SK-N-SH (cell line): ENCODE measurements around the gene SNTG2. TPM values are rescaled to one million over a fixed set of nuclear protein-coding genes. Genes with fewer than 3 reads are reported as not detected.

Experiments used
- CTCF ChIA-PET: fragments of 300-600, 350-600 bp; formaldehyde crosslinking; extraction: SDS; loops from one replicate; lab custom pipeline; 2021; lab: Yijun Ruan, JAX
- POLR2A ChIA-PET: fragments of 350-600 bp; sonication (Branson Sonifier 250); formaldehyde crosslinking; extraction: SDS; loops from one replicate; lab custom pipeline; 2020; ENCODE audit warnings: antibody characterized with exemption, inconsistent platforms; lab: Yijun Ruan, JAX
- DNase-seq: peaks from one replicate; pipeline ENCODE4 v3.0.0; 2012
- H2AFZ ChIP-seq: fragments of 200-600 bp; sonication (generic); 2 replicates; pipeline ENCODE4 v1.8.1; 2016; ENCODE audit warnings: antibody characterized with exemption, mild to moderate bottlenecking, low read depth
- H3F3A ChIP-seq: fragments of 200-600 bp; sonication (generic); replicated peaks from 2 replicates; pipeline ENCODE3; 2016; ENCODE audit warnings: antibody characterized with exemption, mild to moderate bottlenecking; ENCODE audit not compliant: insufficient read depth
- H3K27ac ChIP-seq, 2 experiments: fragments of 200-500 bp in 1 of 2; fragments of 200-600 bp in 1 of 2; sonication (Bioruptor generic) in 1 of 2; sonication (generic), shearing (Covaris generic) in 1 of 2; 2 replicates each; pipeline versions ENCODE4 v1.5.1 to v1.6.1; 2014 to 2016; ENCODE audit warnings: low read depth in 2 of 2, inconsistent platforms in 1 of 2, low read length in 1 of 2, mild to moderate bottlenecking in 1 of 2, mixed read lengths in 1 of 2
- H3K27me3 ChIP-seq: fragments of 200-600 bp; sonication (generic), shearing (Covaris generic); 2 replicates; pipeline ENCODE4 v1.6.1; 2016; ENCODE audit warnings: mixed run types; ENCODE audit not compliant: insufficient read depth
- H3K36me3 ChIP-seq, 2 experiments: fragments of 200-500 bp in 1 of 2; fragments of 200-600 bp in 1 of 2; sonication (Bioruptor generic) in 1 of 2; sonication (generic) in 1 of 2; replicated peaks in 1 of 2; 2 replicates each; pipeline versions ENCODE3 to v1.5.1; 2014 to 2016; ENCODE audit warnings: low read length in 1 of 2, mild to moderate bottlenecking in 1 of 2; ENCODE audit not compliant: insufficient read depth in 2 of 2, control insufficient read depth in 1 of 2
- H3K4me1 ChIP-seq, 2 experiments: fragments of 200-500 bp in 1 of 2; fragments of 200-600 bp in 1 of 2; sonication (Bioruptor generic) in 1 of 2; sonication (generic), shearing (Covaris generic) in 1 of 2; 2 replicates each; pipeline versions ENCODE4 v1.5.1 to v1.6.1; 2014 to 2016; ENCODE audit warnings: low read depth in 1 of 2, low read length in 1 of 2, mixed run types in 1 of 2; ENCODE audit not compliant: insufficient read depth in 2 of 2, control insufficient read depth in 1 of 2
- H3K4me2 ChIP-seq: fragments of 200-600 bp; sonication (generic), shearing (Covaris generic); 2 replicates; pipeline ENCODE4 v1.6.1; 2017; ENCODE audit warnings: mixed run types
- H3K4me3 ChIP-seq, 2 experiments: fragments of 200-500 bp in 1 of 2; fragments of 200-600 bp in 1 of 2; sonication (Bioruptor generic) in 1 of 2; sonication (generic), shearing (Covaris generic) in 1 of 2; 2 replicates each; pipeline versions ENCODE4 v1.5.1 to v1.8.1; 2014 to 2016; ENCODE audit warnings: low read depth in 2 of 2, inconsistent platforms in 1 of 2, low read length in 1 of 2, mild to moderate bottlenecking in 1 of 2, mixed read lengths in 1 of 2, moderate library complexity in 1 of 2
- H3K79me2 ChIP-seq: fragments of 200-600 bp; sonication (generic); 2 replicates; pipeline ENCODE4 v1.8.1; 2017; ENCODE audit warnings: mild to moderate bottlenecking; ENCODE audit not compliant: insufficient read depth
- H3K9ac ChIP-seq: fragments of 200-600 bp; sonication (generic); 2 replicates; pipeline ENCODE4 v1.6.1; 2017; ENCODE audit warnings: mixed run types
- H3K9me2 ChIP-seq: fragments of 200-600 bp; sonication (generic); 2 replicates; pipeline ENCODE4 v1.6.1; 2017; ENCODE audit warnings: mixed run types
- H3K9me3 ChIP-seq: fragments of 200-600 bp; sonication (generic); 2 replicates; pipeline ENCODE4 v1.6.1; 2017; ENCODE audit warnings: mixed run types, mild to moderate bottlenecking, moderate library complexity
- H4K20me1 ChIP-seq: fragments of 200-600 bp; sonication (generic); 2 replicates; pipeline ENCODE4 v1.6.1; 2017; ENCODE audit warnings: mild to moderate bottlenecking, mixed run types; ENCODE audit not compliant: insufficient read depth
- JUND ChIP-seq: IDR thresholded peaks from 2 replicates; pipeline ENCODE4 v1.4.0; 2012
- MEF2A ChIP-seq: IDR thresholded peaks from 2 replicates; pipeline ENCODE4 v1.4.0; 2012; ENCODE audit warnings: low read depth, borderline replicate concordance
- MXI1 ChIP-seq: IDR thresholded peaks from 2 replicates; pipeline ENCODE4 v1.6.1; 2012; ENCODE audit warnings: mild to moderate bottlenecking, low read depth, low read length, improper control_type of control experiment
- NFIC ChIP-seq: IDR thresholded peaks from 2 replicates; pipeline ENCODE4 v1.4.0; 2012; ENCODE audit warnings: borderline replicate concordance
- RFX5 ChIP-seq: IDR thresholded peaks from 2 replicates; pipeline ENCODE4 v1.6.1; 2012; ENCODE audit warnings: mild to moderate bottlenecking, improper control_type of control experiment, low read length
- SIN3A ChIP-seq: IDR thresholded peaks from 2 replicates; pipeline ENCODE4 v1.6.1; 2012; ENCODE audit warnings: low read depth, mild to moderate bottlenecking, low read length, moderate library complexity, borderline replicate concordance
- TEAD4 ChIP-seq: IDR thresholded peaks from 2 replicates; pipeline ENCODE4 v1.4.0; 2012; ENCODE audit warnings: mild to moderate bottlenecking, borderline replicate concordance; ENCODE audit not compliant: insufficient read depth
- ZBTB33 ChIP-seq: IDR thresholded peaks from 2 replicates; pipeline ENCODE4 v1.4.0; 2012; ENCODE audit warnings: low read depth, borderline replicate concordance
- WGBS: methylation state at CpG from one replicate; pipeline ENCODE4 v1.1.6; 2017; ENCODE audit warnings: low lambda C conversion rate; 5-methylcytosine and 5-hydroxymethylcytosine counted together
- polyA plus RNA-seq, 3 experiments: library from polyadenylated mRNA; depleted of rRNA; stranded (reverse); fragments of >200 nt; gene quantifications; 2 replicates each; pipeline ENCODE4 v1.2.3, GENCODE V29; 2012
- TF ChIP-seq, protein P1 (sequence below): IDR thresholded peaks from 2 replicates; pipeline ENCODE4; 2012
- TF ChIP-seq, protein P2 (sequence below): fragments of 150-350 bp; IDR thresholded peaks from 2 replicates; pipeline ENCODE4 v1.6.1; 2017; ENCODE audit warnings: antibody characterized with exemption, low read length, low read depth, borderline replicate concordance
- TF ChIP-seq, protein P3 (sequence below): IDR thresholded peaks from 2 replicates; pipeline ENCODE4 v1.4.0; 2012; ENCODE audit warnings: low read depth
- TF ChIP-seq, protein P4 (sequence below): fragments of 200-600 bp; sonication (generic); IDR thresholded peaks from 2 replicates; pipeline ENCODE4 v1.6.1; 2017; ENCODE audit warnings: antibody characterized with exemption, mild to moderate bottlenecking, moderate library complexity

SNTG2 gene
- polyA plus RNA-seq, 1 of the 3 experiments (the other 2 are of a cell fraction) = not detected

DNA sequence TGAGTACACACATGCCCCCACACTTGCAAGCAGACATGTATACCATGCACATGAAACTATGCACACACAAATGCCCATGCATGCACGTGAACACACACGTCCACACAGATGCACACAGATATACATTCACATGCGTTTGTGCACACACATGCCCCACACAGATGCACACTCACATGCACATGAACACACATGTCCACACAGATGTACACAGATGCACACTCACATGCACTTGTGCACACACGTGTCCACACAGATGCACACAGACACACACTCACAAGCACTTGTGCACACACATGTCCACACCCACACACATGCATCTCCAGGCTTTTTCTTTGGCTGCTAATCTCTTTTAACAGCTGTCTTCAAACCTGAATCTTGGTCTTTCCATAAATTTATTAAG lies 31.1 kb downstream of the SNTG2 start:
- Histone ChIP-seq H3K9me3 (0 out of 2 replicates have a peak, but pooled peaks cover 4% of the 10 kb centered on the region), H3K27ac (no peak overlapping the region), H2AFZ (no peak overlapping the region), H3K27me3 (no peaks in the 10 kb centered on the region), H3K9ac (no peak overlapping the region), H3K4me3 (no peak overlapping the region), H3K9me2 (no peaks in the 10 kb centered on the region), H3F3A (no peaks in the 10 kb centered on the region), H3K4me1 (no peaks in the 10 kb centered on the region)
- WGBS = 29% methylated on average over 4 of the region's 4 CpGs
- ChIA-PET CTCF (interaction anchor here (1.4 kb wide), 1 partner anchor 27 kb away, joined by 3 read pairs; no protein-coding TSS in a partner anchor), POLR2A (no interaction called here)
- TF ChIP-seq, protein P1, sequence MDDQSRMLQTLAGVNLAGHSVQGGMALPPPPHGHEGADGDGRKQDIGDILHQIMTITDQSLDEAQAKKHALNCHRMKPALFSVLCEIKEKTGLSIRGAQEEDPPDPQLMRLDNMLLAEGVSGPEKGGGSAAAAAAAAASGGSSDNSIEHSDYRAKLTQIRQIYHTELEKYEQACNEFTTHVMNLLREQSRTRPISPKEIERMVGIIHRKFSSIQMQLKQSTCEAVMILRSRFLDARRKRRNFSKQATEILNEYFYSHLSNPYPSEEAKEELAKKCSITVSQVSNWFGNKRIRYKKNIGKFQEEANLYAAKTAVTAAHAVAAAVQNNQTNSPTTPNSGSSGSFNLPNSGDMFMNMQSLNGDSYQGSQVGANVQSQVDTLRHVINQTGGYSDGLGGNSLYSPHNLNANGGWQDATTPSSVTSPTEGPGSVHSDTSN = no peak
- TF ChIP-seq, protein P2, sequence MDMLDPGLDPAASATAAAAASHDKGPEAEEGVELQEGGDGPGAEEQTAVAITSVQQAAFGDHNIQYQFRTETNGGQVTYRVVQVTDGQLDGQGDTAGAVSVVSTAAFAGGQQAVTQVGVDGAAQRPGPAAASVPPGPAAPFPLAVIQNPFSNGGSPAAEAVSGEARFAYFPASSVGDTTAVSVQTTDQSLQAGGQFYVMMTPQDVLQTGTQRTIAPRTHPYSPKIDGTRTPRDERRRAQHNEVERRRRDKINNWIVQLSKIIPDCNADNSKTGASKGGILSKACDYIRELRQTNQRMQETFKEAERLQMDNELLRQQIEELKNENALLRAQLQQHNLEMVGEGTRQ = no peak
- TF ChIP-seq TEAD4 = no peak
- TF ChIP-seq MXI1 = no peak
- TF ChIP-seq ZBTB33 = no peak
- TF ChIP-seq, protein P3, sequence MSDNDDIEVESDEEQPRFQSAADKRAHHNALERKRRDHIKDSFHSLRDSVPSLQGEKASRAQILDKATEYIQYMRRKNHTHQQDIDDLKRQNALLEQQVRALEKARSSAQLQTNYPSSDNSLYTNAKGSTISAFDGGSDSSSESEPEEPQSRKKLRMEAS = no peak
- no peak for TF ChIP-seq NFIC
- TF ChIP-seq SIN3A = no peak
- no peak for TF ChIP-seq RFX5
- TF ChIP-seq MEF2A = no peak
- TF ChIP-seq JUND = no peak
- TF ChIP-seq, protein P4, sequence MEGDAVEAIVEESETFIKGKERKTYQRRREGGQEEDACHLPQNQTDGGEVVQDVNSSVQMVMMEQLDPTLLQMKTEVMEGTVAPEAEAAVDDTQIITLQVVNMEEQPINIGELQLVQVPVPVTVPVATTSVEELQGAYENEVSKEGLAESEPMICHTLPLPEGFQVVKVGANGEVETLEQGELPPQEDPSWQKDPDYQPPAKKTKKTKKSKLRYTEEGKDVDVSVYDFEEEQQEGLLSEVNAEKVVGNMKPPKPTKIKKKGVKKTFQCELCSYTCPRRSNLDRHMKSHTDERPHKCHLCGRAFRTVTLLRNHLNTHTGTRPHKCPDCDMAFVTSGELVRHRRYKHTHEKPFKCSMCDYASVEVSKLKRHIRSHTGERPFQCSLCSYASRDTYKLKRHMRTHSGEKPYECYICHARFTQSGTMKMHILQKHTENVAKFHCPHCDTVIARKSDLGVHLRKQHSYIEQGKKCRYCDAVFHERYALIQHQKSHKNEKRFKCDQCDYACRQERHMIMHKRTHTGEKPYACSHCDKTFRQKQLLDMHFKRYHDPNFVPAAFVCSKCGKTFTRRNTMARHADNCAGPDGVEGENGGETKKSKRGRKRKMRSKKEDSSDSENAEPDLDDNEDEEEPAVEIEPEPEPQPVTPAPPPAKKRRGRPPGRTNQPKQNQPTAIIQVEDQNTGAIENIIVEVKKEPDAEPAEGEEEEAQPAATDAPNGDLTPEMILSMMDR = no peak
- TF ChIP-seq, all 33 proteins: peak for 0
- H3K4me2 ChIP-seq = no peak overlapping the region
- H4K20me1 ChIP-seq = no peaks in the 10 kb centered on the region
- H3K79me2 ChIP-seq = no peaks in the 10 kb centered on the region
- DNase-seq = no peak
- no peaks in the 10 kb centered on the region for H3K36me3 ChIP-seq
